ENCODE results near the gene EIF5.
A peak's percentile ranks its signal among the peaks of the same experiment; 100 is the strongest.

The EIF5 gene

DNA sequence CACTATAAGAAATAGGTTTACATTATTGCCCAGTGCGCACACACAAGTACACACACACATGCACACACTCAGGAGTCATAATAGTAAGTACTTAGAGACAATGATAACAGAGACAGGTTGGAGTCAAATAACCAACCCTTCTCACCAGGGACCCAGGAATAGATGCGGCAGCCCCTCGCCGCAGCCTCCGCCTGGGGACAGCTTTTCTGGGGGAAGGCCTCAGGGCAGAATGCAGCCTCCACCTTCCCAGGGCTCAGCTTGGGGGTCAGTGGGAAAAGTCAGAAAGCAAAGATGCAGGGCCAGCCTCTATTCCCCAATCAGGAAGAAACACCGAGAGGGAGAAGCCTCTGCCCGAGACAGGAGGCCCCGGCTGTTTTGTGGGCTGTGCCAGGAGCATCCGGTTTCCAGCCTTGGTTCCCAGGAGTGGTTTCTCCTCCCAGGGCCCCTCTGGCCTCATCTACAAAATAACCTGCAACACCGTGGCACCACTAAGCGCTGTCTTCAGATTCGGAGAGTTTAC, 23.4 kb upstream of the EIF5 start:
- no peak for DNase-seq

DNA sequence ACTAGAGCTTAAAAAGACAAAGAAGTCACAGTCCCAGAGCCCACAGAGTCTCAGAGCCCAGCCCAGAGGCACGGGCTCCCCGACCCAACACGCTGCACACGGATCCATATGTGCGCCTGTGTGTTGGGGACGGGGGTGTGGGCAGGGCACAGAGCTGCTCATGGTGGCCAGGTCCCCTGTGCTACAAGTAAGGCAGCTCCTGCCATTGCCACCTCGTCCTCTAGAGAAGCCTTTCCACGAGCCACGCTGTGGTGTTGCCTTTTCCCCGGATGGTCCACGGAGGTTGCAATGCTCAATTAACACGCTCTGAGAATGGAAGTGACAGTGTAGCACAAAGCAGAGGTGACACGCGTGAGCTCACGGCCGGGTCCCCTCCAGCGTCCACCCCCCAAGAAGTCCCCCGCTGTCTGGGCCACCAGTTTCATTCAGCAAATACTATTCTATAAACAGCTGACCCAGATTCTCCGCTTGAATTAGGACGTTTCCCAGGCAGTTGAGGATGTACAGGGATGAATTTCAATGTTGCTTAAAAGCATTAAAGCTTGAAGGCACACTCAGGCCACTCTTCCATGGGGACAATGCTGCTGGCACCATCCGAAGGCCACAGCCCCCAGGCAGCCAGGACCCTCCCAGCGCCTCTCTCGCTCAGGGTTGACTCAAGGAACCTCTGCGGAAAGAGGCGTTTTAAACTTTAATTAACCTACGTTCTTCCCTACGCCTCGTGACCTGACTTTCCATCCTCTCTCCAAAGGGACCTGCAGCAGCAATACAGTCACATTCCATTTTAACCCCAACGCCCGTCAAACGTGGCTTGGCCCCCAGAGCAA, 22.7 kb upstream of the EIF5 start:
- no peak for DNase-seq

- no peak for DNase-seq
These were observed 21.9 kb upstream of the EIF5 start for GRCh38 chr14:103312006-103312635.

DNA sequence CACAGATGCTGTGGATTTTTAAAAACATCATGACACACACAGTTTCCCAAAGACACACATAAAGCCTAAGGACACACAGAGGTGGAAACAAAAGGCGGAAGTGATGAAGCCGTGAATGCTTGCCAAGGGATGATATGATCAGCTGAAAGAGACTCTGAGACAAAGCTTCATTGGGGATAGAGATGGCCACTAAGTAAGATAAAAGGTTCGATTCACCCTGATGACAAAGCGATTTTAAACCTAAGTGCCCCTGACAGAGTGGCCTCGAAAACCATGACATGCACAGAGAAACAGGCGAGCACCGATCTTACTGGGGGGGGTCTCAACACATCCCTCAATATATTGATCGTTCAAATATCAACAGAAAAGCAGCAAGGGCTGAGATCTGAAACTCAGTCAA, 20.3 kb upstream of the EIF5 start:
- DNase-seq: no peak

DNA sequence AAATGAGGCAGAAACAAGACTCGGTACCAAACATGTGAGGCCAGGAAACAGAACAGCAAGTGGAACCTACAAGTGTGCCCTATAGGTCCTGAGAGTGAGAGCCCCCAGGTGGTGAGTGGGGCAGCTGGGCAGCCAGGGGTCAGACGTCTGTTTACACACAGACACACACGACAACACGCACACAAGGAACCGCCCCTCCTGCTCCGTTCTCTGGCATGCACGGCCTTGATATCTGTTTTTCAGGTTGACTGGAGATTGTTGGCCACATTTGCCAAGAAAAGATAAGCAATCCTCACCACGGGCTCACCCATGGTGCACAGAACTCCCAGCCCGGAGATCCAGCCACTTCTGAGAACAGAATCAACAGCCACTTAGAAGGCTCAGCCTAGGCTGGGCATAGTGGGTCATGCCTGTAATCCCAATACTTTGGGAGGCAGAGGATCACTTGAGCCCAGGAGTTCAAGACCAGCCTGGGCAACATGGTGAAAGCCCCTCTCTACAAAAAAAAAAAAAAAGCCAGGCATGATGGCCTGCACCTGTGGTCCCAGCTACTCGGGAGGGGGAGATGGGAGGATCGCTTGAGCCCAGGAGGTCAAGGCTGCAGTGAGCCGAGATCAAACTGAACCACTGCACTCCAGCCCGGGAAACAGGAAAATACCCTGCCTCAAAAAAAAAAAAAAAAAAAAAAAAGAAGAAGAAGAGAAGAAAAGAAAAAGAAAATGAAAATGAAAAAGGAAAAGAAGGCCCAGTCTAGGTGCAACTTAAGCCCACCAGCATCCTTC, 19.4 kb upstream of the EIF5 start:
- DNase-seq: no peak

- no peak for DNase-seq
These were observed 18.6 kb upstream of the EIF5 start for GRCh38 chr14:103315351-103315911.

GRCh38 chr14:103315941-103316340, 18.1 kb upstream of the EIF5 start:
- DNase-seq: no peak

DNA sequence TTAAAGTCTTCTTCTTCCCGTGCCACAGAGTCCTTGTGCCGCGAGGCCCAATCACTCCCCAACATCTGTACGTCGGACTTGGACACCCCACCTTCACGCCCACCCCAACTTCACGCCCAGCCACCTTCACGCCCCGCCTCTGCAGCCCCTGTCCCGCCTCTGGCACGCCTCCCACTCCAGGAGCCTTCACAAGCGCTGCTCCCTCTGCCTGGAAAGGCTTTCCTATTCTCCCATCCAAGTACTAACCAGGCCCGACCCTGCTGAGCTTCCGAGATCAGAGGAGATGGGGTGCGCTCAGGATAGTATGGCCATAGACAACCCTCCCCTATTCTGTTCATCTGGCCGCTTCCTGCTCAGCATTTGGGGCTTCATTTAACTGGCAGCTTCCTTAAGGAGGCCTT, 17.3 kb upstream of the EIF5 start:
- no peak for DNase-seq

GRCh38 chr14:103317251-103317650, 16.8 kb upstream of the EIF5 start:
- no peak for DNase-seq

- DNase-seq: no peak
These were observed 16.0 kb upstream of the EIF5 start for GRCh38 chr14:103317976-103318580.

GRCh38 chr14:103318750-103319419, 15.2 kb upstream of the EIF5 start:
- DNase-seq: no peak

DNA sequence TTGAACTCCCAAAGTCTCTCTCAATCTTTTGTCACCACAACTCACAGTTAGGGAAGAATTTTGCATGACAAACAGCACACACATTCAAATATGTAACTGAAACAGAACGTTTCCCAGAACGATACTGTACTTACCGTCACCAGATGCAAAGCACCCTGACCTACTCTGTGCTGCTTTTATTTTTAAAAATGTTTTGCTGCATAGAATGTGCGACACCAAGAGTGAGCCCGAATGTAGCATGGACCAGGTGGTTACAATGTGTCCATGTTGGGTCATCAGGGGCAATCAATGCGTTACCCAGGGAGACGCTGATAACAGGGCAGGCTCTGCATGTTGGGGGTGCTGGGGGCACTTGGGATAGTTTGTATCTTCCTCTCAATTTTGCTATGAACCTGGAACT, 14.6 kb upstream of the EIF5 start:
- DNase-seq: no peak

DNA sequence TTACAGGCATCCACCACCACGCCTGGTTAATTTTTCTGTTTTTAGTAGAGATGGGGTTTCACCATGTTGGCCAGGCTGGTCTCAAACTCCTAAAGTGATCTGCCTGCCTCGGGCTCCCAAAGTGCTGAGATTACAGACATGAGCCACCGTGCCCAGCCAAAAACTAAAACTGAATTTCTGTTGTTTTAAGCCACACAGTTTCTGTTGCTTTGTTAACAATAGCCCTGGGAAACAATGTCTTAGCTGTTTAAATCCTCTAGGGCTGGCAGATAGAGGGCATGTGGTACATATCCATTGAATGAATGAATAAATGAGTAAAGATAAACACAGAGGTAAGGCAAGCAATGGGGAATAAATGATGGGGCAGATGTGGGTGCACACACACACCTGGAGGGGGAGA, 8.0 kb upstream of the EIF5 start:
- no peak for DNase-seq

DNA sequence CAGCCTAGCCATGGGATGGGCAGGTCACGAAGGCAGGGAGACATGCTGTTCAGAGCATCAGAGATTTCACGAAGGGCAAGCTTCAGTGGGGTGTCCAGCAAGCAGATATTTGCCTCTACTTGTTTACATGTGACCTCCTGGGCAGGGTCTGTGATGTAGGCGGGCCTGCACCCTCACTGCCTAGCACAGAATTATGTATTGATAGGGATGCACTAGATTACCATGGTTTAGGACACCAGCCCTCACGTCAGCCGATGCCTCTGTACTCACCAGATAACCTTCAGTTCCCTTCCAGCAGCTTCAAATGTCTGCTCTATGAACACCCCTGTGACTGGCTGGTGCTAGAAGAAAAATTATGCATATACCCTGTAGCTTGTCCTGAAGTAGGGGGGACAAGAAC, 5.1 kb upstream of the EIF5 start:
- no peak for DNase-seq

- DNase-seq: peak; percentile 8
These were observed 4.4 kb upstream of the EIF5 start for GRCh38 chr14:103329401-103330347.

GRCh38 chr14:103330536-103330935, 3.5 kb upstream of the EIF5 start:
- no peak for DNase-seq

DNA sequence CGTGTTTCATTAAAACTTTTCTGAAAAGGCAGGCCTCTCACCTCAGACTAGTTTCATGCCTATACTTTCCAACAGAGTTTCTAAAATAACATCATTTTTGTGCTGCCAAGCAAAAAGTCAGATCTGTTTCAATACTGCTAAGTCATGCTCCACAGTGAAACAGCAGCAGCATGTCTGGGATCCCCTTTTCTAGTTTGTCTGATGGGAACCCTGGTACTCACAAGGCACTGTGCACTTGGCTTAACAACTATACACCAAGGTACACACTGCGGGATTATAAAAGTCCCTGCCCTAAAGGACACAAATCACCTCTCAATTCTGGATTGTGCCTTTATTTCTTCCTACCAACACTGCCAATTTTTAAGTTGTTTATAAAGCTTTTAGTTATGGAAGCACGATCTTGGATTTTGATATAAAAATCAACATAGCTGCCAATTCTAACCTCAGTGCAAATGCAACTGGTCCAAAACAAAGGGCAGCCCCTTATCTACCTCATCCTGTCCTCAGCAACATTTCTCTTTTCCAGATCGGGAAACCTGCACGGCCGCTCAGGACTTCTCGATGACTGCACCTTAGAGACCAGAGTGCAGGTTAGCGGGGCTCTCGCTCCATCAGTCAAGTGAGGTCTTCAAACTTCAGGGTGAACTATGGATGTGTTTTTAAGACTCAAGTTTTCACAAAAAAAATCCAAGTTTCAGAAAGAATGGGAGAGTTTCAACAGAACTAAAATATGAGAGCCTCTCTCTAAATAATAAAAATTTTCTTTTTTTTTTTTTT, 1.7 kb upstream of the EIF5 start:
- DNase-seq: no peak

DNA sequence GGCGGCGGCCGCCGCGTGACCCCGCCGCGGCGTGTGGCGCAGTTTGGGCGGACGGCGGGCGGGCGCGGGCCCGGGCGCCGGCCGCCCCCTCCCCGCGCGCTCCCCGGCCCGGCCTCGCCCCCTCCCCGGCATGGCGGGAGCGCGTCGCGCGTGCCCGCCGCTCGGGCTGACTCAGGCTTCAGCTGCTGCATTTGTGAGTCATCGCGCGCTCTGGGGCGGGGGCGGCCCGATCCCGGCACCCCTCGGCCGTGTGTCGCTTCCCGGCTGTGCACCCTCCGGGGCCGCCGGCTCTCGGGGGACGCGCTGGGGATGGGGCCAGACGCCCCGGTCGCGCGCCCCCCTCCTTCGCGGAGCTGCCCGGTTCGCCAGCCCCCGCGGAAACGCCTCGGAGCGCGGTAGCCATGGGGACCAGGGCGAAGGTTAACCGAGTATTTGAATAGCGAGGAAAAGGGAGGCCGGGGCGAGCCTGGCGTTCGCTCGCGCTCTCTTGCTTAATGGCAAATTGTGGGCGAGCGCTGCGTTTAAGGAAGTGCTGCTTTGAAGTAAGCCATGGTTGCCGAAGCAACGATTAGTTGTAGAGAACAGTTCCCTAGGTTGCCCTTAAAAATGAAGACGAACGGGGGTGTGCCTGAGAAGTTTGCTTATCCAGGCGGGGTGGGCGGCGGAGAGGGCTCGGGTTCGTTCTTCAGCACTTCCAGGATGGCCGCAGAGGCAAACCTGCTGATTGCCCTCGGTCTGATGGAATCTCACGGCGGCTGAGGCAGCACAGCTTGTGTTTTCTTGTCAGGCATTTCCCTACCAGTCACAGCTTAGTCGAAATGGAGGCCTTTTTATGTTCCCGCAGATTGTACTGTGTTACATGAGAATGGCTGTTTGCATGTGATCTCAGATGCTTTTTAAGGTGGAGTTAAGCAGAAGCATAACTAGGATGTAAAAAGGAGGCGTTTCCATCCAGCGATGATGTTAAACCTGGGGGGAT, 896 bp downstream of the EIF5 start:
- DNase-seq: no peak

DNA sequence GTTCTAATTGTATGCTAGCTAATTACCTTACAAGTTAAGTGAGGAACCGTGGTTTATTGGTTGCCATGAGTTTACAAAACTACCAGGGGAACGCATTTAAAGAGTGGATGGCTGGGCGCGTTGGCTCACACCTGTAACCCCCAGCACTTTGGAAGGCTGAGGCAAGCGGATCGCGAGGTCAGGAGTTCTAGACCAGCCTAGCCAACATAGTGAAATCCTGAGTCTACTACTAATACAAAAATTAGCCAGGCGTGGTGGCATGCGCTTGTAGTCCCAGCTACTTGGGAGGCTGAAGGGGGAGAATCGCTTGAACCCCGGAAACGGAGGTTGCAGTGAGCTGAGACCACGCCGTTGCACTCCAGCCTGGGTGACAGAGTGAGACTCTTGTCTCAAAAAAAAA, 2.2 kb downstream of the EIF5 start:
- no peak for DNase-seq

All from NCI-H2029 treated with DMSO at 0.1 percent for 48 hours (cell line).